T-cell (primary cell): ENCODE data around the gene TRMT112. TPM values are rescaled to one million over a fixed set of nuclear protein-coding genes. Genes with fewer than 3 reads are reported as not detected.

ENCODE experiments used
- ATAC-seq, 4 experiments: fragments of 200-7000 bp in 3 of 4; fragments of 150-1000 bp in 1 of 4; cut with Tn5 transposase; replicated peaks in 1 of 4; 1 replicate in 3 of 4; 2 replicates in 1 of 4; pipeline ENCODE4 v1.10.0; 2021; ENCODE audit warnings: moderate library complexity in 3 of 4, mild to moderate bottlenecking in 2 of 4, moderate number of reproducible peaks in 1 of 4
- CTCF ChIA-PET, 2 donors: fragments of 300-600 bp; sonication (Branson Sonifier 250); formaldehyde crosslinking; loops; one replicate each; lab custom pipeline; 2022; ENCODE audit warnings: antibody characterized with exemption in 2 of 2; lab: Charles Lee
- POLR2A ChIA-PET, 2 donors: fragments of 300-600 bp; sonication (Branson Sonifier 250); formaldehyde crosslinking; loops; one replicate each; lab custom pipeline; 2022; ENCODE audit warnings: antibody characterized with exemption in 2 of 2; lab: Charles Lee
- DNase-seq, 35 experiments: peaks; one replicate each; pipeline versions ENCODE4 v3.0.0 to v3.0.0-alpha.2; 2013 to 2023
- H3K27ac ChIP-seq: one replicate; pipeline ENCODE4 v1.5.1; 2013; ENCODE audit warnings: low read length
- H3K27me3 ChIP-seq, 2 experiments: replicated peaks in 1 of 2; 1 replicate in 1 of 2; 2 replicates in 1 of 2; pipeline versions ENCODE4 v1.6.1 to v1.7.0; 2013; ENCODE audit warnings: low read length in 1 of 2, mixed read lengths in 1 of 2; ENCODE audit not compliant: control insufficient read depth in 2 of 2, insufficient read depth in 2 of 2; ENCODE audit errors: extremely low read depth in 1 of 2
- H3K36me3 ChIP-seq, 2 donors: 1 replicate in 1 of 2; 2 replicates in 1 of 2; pipeline versions ENCODE4 v1.6.1 to v1.7.0; 2013; ENCODE audit warnings: low read length in 1 of 2; ENCODE audit not compliant: control insufficient read depth in 2 of 2, insufficient read depth in 1 of 2; ENCODE audit errors: extremely low read depth in 1 of 2
- H3K4me1 ChIP-seq, 2 experiments: 1 replicate in 1 of 2; 2 replicates in 1 of 2; pipeline versions ENCODE4 v1.6.1 to v1.7.0; 2013; ENCODE audit warnings: low read length in 2 of 2, mixed read lengths in 1 of 2; ENCODE audit not compliant: insufficient read depth in 2 of 2, control insufficient read depth in 1 of 2; ENCODE audit errors: extremely low read depth in 1 of 2
- H3K4me3 ChIP-seq, 2 donors: 1 replicate in 1 of 2; 2 replicates in 1 of 2; pipeline versions ENCODE4 v1.5.1 to v1.7.0; 2013; ENCODE audit warnings: mild to moderate bottlenecking in 2 of 2, low read length in 1 of 2, moderate library complexity in 1 of 2; ENCODE audit not compliant: control insufficient read depth in 1 of 2; ENCODE audit errors: extremely low read depth in 1 of 2
- H3K9me3 ChIP-seq: 2 replicates; pipeline ENCODE4 v1.7.0; 2013
- H3K27ac Mint-ChIP-seq, 2 donors: one replicate each; pipeline ENCODE4 v1.8.0; 2020 to 2021; ENCODE audit warnings: mild to moderate bottlenecking in 2 of 2, mixed read lengths in 2 of 2
- H3K27me3 Mint-ChIP-seq, 2 donors: one replicate each; pipeline ENCODE4 v1.8.0; 2021 to 2022; ENCODE audit warnings: mixed read lengths in 2 of 2
- H3K36me3 Mint-ChIP-seq: one replicate; pipeline ENCODE4 v1.8.0; 2021; ENCODE audit warnings: mixed read lengths
- H3K4me1 Mint-ChIP-seq, 3 donors: one replicate each; pipeline ENCODE4 v1.8.0; 2020 to 2022; ENCODE audit warnings: mixed read lengths in 3 of 3, mild to moderate bottlenecking in 1 of 3
- H3K4me3 Mint-ChIP-seq, 3 donors: one replicate each; pipeline ENCODE4 v1.8.0; 2020 to 2022; ENCODE audit warnings: mild to moderate bottlenecking in 3 of 3, mixed read lengths in 3 of 3, moderate library complexity in 3 of 3
- H3K9me3 Mint-ChIP-seq, 3 donors: one replicate each; pipeline ENCODE4 v1.8.0; 2020 to 2022; ENCODE audit warnings: mixed read lengths in 3 of 3
- WGBS: methylation state at CpG from one replicate; pipeline ENCODE4 v1.1.5; 2013; ENCODE audit warnings: missing lambda C conversion rate; ENCODE audit not compliant: insufficient coverage; 5-methylcytosine and 5-hydroxymethylcytosine counted together
- total RNA-seq, 35 experiments: library from RNA in 6 of 35; stranded (reverse) in 6 of 35; fragments of 120-200 nt in 1 of 35; gene quantifications; one replicate each; pipeline versions ENCODE4 v1.2.1 to v1.2.4 and lab custom pipeline; 2013 to 2026

Gene TRMT112
- total RNA-seq, 5 donors from 2014 or later (not counting 1 experiment from before 2014, with no cell fraction given): 104 to 177 (median 151) TPM

GRCh38 chr11:64341429-64341828, 24.1 kb upstream of the TRMT112 start:
- Histone ChIP-seq H3K36me3 (peaks cover 11 to 53% of the 10 kb centered on the region in 2 donors), H3K4me3 (no peak overlapping the region), H3K27ac (no peak overlapping the region), H3K4me1 (peaks cover 14 to 58% of the 10 kb centered on the region in 2 experiments), H3K27me3 (no peaks in the 10 kb centered on the region), H3K9me3 (no peaks in the 10 kb centered on the region)
- 90% methylated on average over 18 of the region's 21 CpGs for WGBS
- Mint-ChIP-seq H3K27me3 (no peaks in the 10 kb centered on the region), H3K27ac (peak overlapping the region in 1 of 2 donors; percentile 44), H3K4me3 (peak overlapping the region; percentile 82 to 92 (median 83)), H3K4me1 (peaks cover 37 to 48% (median 46%) of the 10 kb centered on the region in 3 donors), H3K9me3 (no peaks in the 10 kb centered on the region), H3K36me3 (peaks cover 25% of the 10 kb centered on the region)
- ChIA-PET POLR2A (interaction anchor here in 1 of 2 donors (1.9 kb wide), 1 partner anchor 24 kb away, joined by 4 read pairs; the partner anchor contains the start of genes PRDX5 and TRMT112), CTCF (interaction anchor here in 1 of 2 donors (1.3 kb wide), 1 partner anchor 24 kb away, joined by 5 read pairs; the partner anchor contains the start of genes PRDX5 and TRMT112)
- ATAC-seq: no peak
- no peak for DNase-seq

GRCh38 chr11:64340671-64341335, 23.4 kb upstream of the TRMT112 start:
- POLR2A ChIA-PET: interaction anchor here in 1 of 2 donors (0.5 to 1.9 kb wide), 2 partner anchors 23 to 1459 kb away, joined by 4 to 6 read pairs; partner anchors contain the start of genes PRDX5 and TRMT112
- H3K9me3 Mint-ChIP-seq: no peaks in the 10 kb centered on the region
- Histone ChIP-seq H3K36me3 (peaks cover 8 to 51% of the 10 kb centered on the region in 2 donors), H3K27ac (peak overlapping the region; percentile 89), H3K9me3 (no peaks in the 10 kb centered on the region), H3K4me3 (peak overlapping the region; percentile 72), H3K4me1 (peaks cover 14 to 58% of the 10 kb centered on the region in 2 experiments), H3K27me3 (no peaks in the 10 kb centered on the region)
- no peaks in the 10 kb centered on the region for H3K27me3 Mint-ChIP-seq
- peak overlapping the region; percentile 94 to 95 for H3K27ac Mint-ChIP-seq
- CTCF ChIA-PET: interaction anchor here in 1 of 2 donors (1.0 to 1.3 kb wide), 2 partner anchors 23 kb away, joined by 5 to 14 read pairs; partner anchors contain the start of genes PRDX5 and TRMT112
- peaks cover 36 to 48% (median 46%) of the 10 kb centered on the region in 3 donors for H3K4me1 Mint-ChIP-seq
- DNase-seq (peak; percentile 22 to 83 (median 62)), ATAC-seq (peak; percentile 48 to 58 (median 56))
- peak overlapping the region; percentile 82 to 92 (median 83) for H3K4me3 Mint-ChIP-seq
- WGBS: 22% methylated on average over 29 of the region's 33 CpGs
- peaks cover 23% of the 10 kb centered on the region for H3K36me3 Mint-ChIP-seq

GRCh38 chr11:64339754-64340408, 22.5 kb upstream of the TRMT112 start, which contains the start of gene CCDC88B:
Gene CCDC88B, plus strand, starts transcription at chr11:64340204. Its CDS starts 63 bp downstream, at chr11:64340267.
- CTCF ChIA-PET: interaction anchor here in 1 of 2 donors (1.0 kb wide), 2 partner anchors 22 to 349 kb away, joined by 3 to 14 read pairs; partner anchors contain the start of genes PRDX5 and TRMT112
- no peaks in the 10 kb centered on the region for H3K9me3 Mint-ChIP-seq
- H3K4me3 ChIP-seq: peak within 1 kb of the TSS; percentile 72
- DNase-seq: peak; percentile 72 to 96 (median 90)
- peaks cover 8 to 52% of the 10 kb centered on the region in 2 donors for H3K36me3 ChIP-seq
- 0% methylated on average over 10 of the region's 16 CpGs for WGBS
- no peaks in the 10 kb centered on the region for H3K27me3 Mint-ChIP-seq
- peaks cover 14 to 58% of the 10 kb centered on the region in 2 experiments for H3K4me1 ChIP-seq
- H3K27ac Mint-ChIP-seq: peak within 1 kb of the TSS; percentile 94 to 95
- peaks cover 29 to 48% (median 43%) of the 10 kb centered on the region in 3 donors for H3K4me1 Mint-ChIP-seq
- H3K27me3 ChIP-seq: no peaks in the 10 kb centered on the region
- H3K9me3 ChIP-seq: no peaks in the 10 kb centered on the region
- ATAC-seq: peak; percentile 91 to 93 (median 92)
- H3K36me3 Mint-ChIP-seq: peaks cover 15% of the 10 kb centered on the region
- peak within 1 kb of the TSS; percentile 82 to 92 (median 83) for H3K4me3 Mint-ChIP-seq
- H3K27ac ChIP-seq: peak within 1 kb of the TSS; percentile 89
- POLR2A ChIA-PET: interaction anchor here (0.5 to 1.9 kb wide), 3 partner anchors 22 to 1458 kb away, joined by 4 to 6 read pairs (median 4); partner anchors contain the start of genes PRDX5 (in 2 of the 2) and TRMT112 (in 1 of the 2)

GRCh38 chr11:64339286-64339685, 21.9 kb upstream of the TRMT112 start:
- Mint-ChIP-seq H3K27me3 (no peaks in the 10 kb centered on the region), H3K27ac (peak overlapping the region; percentile 94 to 95), H3K4me1 (peaks cover 29 to 48% (median 43%) of the 10 kb centered on the region in 3 donors), H3K36me3 (peaks cover 15% of the 10 kb centered on the region), H3K4me3 (peak overlapping the region; percentile 82 to 92 (median 83)), H3K9me3 (no peaks in the 10 kb centered on the region)
- ChIA-PET POLR2A (interaction anchor here in 1 of 2 donors (0.7 kb wide), 1 partner anchor 21 kb away, joined by 5 read pairs; no protein-coding TSS in a partner anchor), CTCF (interaction anchor here in 1 of 2 donors (0.7 to 1.0 kb wide), 2 partner anchors 349 to 1908 kb away, joined by 3 to 6 read pairs; no protein-coding TSS in a partner anchor)
- peak overlapping the region in 1 of 2 donors; percentile 72 for H3K4me3 ChIP-seq
- no peaks in the 10 kb centered on the region for H3K27me3 ChIP-seq
- peaks cover 3 to 47% of the 10 kb centered on the region in 2 donors for H3K36me3 ChIP-seq
- DNase-seq: peak in 1 of 35 experiments; percentile 22
- H3K27ac ChIP-seq: peak overlapping the region; percentile 89
- no peaks in the 10 kb centered on the region for H3K9me3 ChIP-seq
- WGBS: no CpG with 5 or more reads among the region's 4 CpGs
- ATAC-seq: no peak
- peaks cover 14 to 57% of the 10 kb centered on the region in 2 experiments for H3K4me1 ChIP-seq

GRCh38 chr11:64338716-64339115, 21.4 kb upstream of the TRMT112 start:
- ChIA-PET CTCF (interaction anchor here in 1 of 2 donors (0.7 kb wide), 1 partner anchor 1909 kb away, joined by 6 read pairs; no protein-coding TSS in a partner anchor), POLR2A (interaction anchor here in 1 of 2 donors (0.7 kb wide), 1 partner anchor 20 kb away, joined by 5 read pairs; no protein-coding TSS in a partner anchor)
- Histone ChIP-seq H3K27ac (peak overlapping the region; percentile 89), H3K36me3 (peaks cover 2 to 41% of the 10 kb centered on the region in 2 donors), H3K9me3 (no peaks in the 10 kb centered on the region), H3K27me3 (no peaks in the 10 kb centered on the region), H3K4me1 (peaks cover 14 to 52% of the 10 kb centered on the region in 2 experiments), H3K4me3 (no peak overlapping the region)
- DNase-seq (no peak), ATAC-seq (no peak)
- WGBS: 91% methylated on average over 3 of the region's 8 CpGs
- peaks cover 16% of the 10 kb centered on the region for H3K36me3 Mint-ChIP-seq
- H3K4me1 Mint-ChIP-seq: peaks cover 29 to 48% (median 43%) of the 10 kb centered on the region in 3 donors
- H3K4me3 Mint-ChIP-seq: peak overlapping the region; percentile 82 to 92 (median 83)
- no peaks in the 10 kb centered on the region for H3K27me3 Mint-ChIP-seq
- H3K27ac Mint-ChIP-seq: peak overlapping the region; percentile 94 to 95
- H3K9me3 Mint-ChIP-seq: no peaks in the 10 kb centered on the region
